ENCODE data around the gene SLC25A39. TPM values are rescaled to one million over a fixed set of nuclear protein-coding genes. Genes with fewer than 3 reads are reported as not detected.

Gene SLC25A39
- total and polyA plus RNA-seq, 9 of the 15 experiments (the other 6 are each of a cell fraction or from before 2014, with no cell fraction given) = 4.8 to 267 (median 140) TPM

DNA sequence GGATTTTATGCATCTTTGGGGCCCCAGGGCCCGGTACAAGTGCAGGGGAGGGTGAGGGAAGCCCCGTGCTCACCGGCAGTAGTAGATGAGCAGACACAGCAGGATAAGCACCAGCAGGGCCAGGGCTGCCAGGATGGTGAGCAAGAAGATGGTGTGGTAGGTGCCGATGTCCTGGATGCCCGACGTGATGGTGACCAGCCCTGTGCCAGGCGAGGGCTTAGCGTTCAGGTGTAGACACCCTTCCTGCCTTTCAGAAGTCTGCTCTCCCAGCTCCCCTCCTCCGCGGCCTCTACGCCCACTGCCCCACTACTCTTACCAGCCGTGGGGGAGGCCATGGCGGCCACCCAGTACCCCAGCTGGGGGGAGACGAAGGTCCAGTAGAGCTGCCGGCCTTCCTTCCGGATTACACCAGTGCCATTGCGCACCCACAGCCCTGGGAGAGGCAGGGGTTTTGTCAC lies 31.0 kb upstream of the SLC25A39 start:
- Histone ChIP-seq H2AFZ (ENCODE audit: low read depth, low read length) (no peak overlapping the region), H4K20me1 (replicated peaks; ENCODE audit: control insufficient read depth, insufficient read depth, low read length) (peaks cover 3% of the 10 kb centered on the region; the same call in 1 of the 2 replicates), H3K79me2 (ENCODE audit: control insufficient read depth, insufficient read depth, low read length) (no peaks in the 10 kb centered on the region), H3K4me1 (replicated peaks in 1 of 2; ENCODE audit: control insufficient read depth in 2 of 2, insufficient read depth in 2 of 2, low read length in 2 of 2) (peaks cover 0 to 36% of the 10 kb centered on the region in 2 experiments; a peak in 2 of 5 replicates), H3K4me2 (ENCODE audit: insufficient read depth, low read length) (no peak overlapping the region), H3K9me1 (ENCODE audit: control insufficient read depth, insufficient read depth, low read length) (no peaks in the 10 kb centered on the region), H3K9ac (ENCODE audit: insufficient read depth in 1 of 2, low read depth in 2 of 2, low read length in 2 of 2) (peak overlapping the region in 1 of 2 experiments; percentile 17; a peak in 1 of 4 replicates), H3K4me3 (no peak overlapping the region), H3K36me3 (ENCODE audit: control insufficient read depth, insufficient read depth, low read length) (peaks cover 5% of the 10 kb centered on the region; the same call in 1 of the 3 replicates), H3K27me3 (ENCODE audit: control insufficient read depth in 2 of 2, insufficient read depth in 2 of 2, low read length in 2 of 2) (no peaks in the 10 kb centered on the region), H3K27ac (ENCODE audit: extremely low read depth, low read depth, low read length) (no peak overlapping the region), H3K9me3 (replicated peaks; ENCODE audit: control insufficient read depth, insufficient read depth, low read depth, low read length) (no peaks in the 10 kb centered on the region)
- POLR2A ChIA-PET = interaction anchor here (0.8 to 1.8 kb wide), 3 partner anchors 10 to 136 kb away, joined by 3 to 8 read pairs (median 4); partner anchors contain the start of genes GRN and UBTF
- BruUV-seq (replicated peaks) = no TSS peak
- in situ Hi-C loops (cut with MboI) = no loop called here
- intact Hi-C loops (cut with micrococcal nuclease) = no loop called here
- ATAC-seq (no peak), FAIRE-seq (no peak), DNase-seq (ENCODE audit: extremely low read depth in 1 of 4, low spot score in 3 of 4) (no peak)
- WGBS (ENCODE audit: insufficient coverage, low coverage, missing lambda C conversion rate) = 43% methylated on average over 13 of the region's 17 CpGs
- CTCF ChIA-PET (ENCODE audit: low intra/inter-chr PET ratio) = no interaction called here
- TF ChIP-seq FOSL1 (tag; conservative IDR thresholded peaks at IDR 0.05) (no peak), ZNF124 (CRISPR knock-in tag; IDR thresholded peaks at IDR 0.05) (no peak), ZNF584 (CRISPR knock-in tag; IDR thresholded peaks at IDR 0.05; ENCODE audit: low read depth) (no peak), CHCHD3 (CRISPR knock-in tag; IDR thresholded peaks at IDR 0.05) (no peak), NFYB (IDR thresholded peaks at IDR 0.05; ENCODE audit: extremely low read depth, insufficient read length) (no peak), ZNF79 (CRISPR knock-in tag; IDR thresholded peaks at IDR 0.05; ENCODE audit: low read depth) (no peak), GTF2F1 (IDR thresholded peaks at IDR 0.05; ENCODE audit: low read depth, low read length) (no peak), FOXP1 (CRISPR knock-in tag; IDR thresholded peaks at IDR 0.05) (no peak), MAFK (IDR thresholded peaks at IDR 0.05; ENCODE audit: low read length) (no peak)
- TF ChIP-seq, protein P1, sequence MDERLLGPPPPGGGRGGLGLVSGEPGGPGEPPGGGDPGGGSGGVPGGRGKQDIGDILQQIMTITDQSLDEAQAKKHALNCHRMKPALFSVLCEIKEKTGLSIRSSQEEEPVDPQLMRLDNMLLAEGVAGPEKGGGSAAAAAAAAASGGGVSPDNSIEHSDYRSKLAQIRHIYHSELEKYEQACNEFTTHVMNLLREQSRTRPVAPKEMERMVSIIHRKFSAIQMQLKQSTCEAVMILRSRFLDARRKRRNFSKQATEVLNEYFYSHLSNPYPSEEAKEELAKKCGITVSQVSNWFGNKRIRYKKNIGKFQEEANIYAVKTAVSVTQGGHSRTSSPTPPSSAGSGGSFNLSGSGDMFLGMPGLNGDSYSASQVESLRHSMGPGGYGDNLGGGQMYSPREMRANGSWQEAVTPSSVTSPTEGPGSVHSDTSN (CRISPR knock-in tag; IDR thresholded peaks at IDR 0.05; ENCODE audit: low read depth) = no peak
- TF ChIP-seq, protein P1 (tag; conservative IDR thresholded peaks at IDR 0.05; ENCODE audit: low read depth) = no peak
- TF ChIP-seq, protein P2, sequence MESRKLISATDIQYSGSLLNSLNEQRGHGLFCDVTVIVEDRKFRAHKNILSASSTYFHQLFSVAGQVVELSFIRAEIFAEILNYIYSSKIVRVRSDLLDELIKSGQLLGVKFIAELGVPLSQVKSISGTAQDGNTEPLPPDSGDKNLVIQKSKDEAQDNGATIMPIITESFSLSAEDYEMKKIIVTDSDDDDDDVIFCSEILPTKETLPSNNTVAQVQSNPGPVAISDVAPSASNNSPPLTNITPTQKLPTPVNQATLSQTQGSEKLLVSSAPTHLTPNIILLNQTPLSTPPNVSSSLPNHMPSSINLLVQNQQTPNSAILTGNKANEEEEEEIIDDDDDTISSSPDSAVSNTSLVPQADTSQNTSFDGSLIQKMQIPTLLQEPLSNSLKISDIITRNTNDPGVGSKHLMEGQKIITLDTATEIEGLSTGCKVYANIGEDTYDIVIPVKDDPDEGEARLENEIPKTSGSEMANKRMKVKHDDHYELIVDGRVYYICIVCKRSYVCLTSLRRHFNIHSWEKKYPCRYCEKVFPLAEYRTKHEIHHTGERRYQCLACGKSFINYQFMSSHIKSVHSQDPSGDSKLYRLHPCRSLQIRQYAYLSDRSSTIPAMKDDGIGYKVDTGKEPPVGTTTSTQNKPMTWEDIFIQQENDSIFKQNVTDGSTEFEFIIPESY (CRISPR knock-in tag; IDR thresholded peaks at IDR 0.05) = no peak
- TF ChIP-seq, protein P3, sequence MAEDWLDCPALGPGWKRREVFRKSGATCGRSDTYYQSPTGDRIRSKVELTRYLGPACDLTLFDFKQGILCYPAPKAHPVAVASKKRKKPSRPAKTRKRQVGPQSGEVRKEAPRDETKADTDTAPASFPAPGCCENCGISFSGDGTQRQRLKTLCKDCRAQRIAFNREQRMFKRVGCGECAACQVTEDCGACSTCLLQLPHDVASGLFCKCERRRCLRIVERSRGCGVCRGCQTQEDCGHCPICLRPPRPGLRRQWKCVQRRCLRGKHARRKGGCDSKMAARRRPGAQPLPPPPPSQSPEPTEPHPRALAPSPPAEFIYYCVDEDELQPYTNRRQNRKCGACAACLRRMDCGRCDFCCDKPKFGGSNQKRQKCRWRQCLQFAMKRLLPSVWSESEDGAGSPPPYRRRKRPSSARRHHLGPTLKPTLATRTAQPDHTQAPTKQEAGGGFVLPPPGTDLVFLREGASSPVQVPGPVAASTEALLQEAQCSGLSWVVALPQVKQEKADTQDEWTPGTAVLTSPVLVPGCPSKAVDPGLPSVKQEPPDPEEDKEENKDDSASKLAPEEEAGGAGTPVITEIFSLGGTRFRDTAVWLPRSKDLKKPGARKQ (CRISPR knock-in tag; IDR thresholded peaks at IDR 0.05) = no peak
